Gastroesophageal sphincter (tissue), 3 donors: ENCODE data around the gene RFX3.

Experiments used
- CTCF ChIP-seq, 4 experiments: fragments of 200-600 bp in 2 of 4; fragments of 450-650 bp in 2 of 4; sonication (generic) in 1 of 4; IDR thresholded peaks; one replicate each; pipeline ENCODE4 v1.5.1; 2017 to 2019; ENCODE audit warnings: antibody characterized with exemption in 4 of 4, mild to moderate bottlenecking in 2 of 4, moderate library complexity in 2 of 4
- POLR2A ChIP-seq, 2 donors: fragments of 450-650 bp; IDR thresholded peaks; one replicate each; pipeline ENCODE4 v1.6.1; 2017; ENCODE audit warnings: antibody characterized with exemption in 2 of 2, mild to moderate bottlenecking in 2 of 2, moderate library complexity in 1 of 2

GRCh38 chr9:3471883-3472282, 53.9 kb downstream of the RFX3 start:
- no peak for TF ChIP-seq CTCF (IDR thresholded peaks at IDR 0.05)
- no peak for TF ChIP-seq POLR2A (IDR thresholded peaks at IDR 0.05)
